NCI-H82 (cell line): ENCODE results near the gene GLB1L3.

Source experiments
- DNase-seq: peaks from one replicate; lab custom pipeline; 2025; lab: John Stamatoyannopoulos, UW

Gene GLB1L3

GRCh38 chr11:134363161-134363560 is 87.0 kb downstream of the GLB1L3 start:
- DNase-seq, result no peak

GRCh38 chr11:134363592-134363991 is 87.4 kb downstream of the GLB1L3 start:
- DNase-seq, result no peak

GRCh38 chr11:134364261-134364660 is 88.1 kb downstream of the GLB1L3 start:
- DNase-seq, result no peak

- DNase-seq, result no peak
These were observed 89.1 kb downstream of the GLB1L3 start for GRCh38 chr11:134365011-134365925.

- DNase-seq, result no peak
These were observed 90.1 kb downstream of the GLB1L3 start for GRCh38 chr11:134366254-134366653.

- DNase-seq, result no peak
These were observed 91.6 kb downstream of the GLB1L3 start for GRCh38 chr11:134367781-134368180.
